Mesothelial cell of epicardium (in vitro differentiated cells): ENCODE data around the gene NUDT12. TPM values are rescaled to one million over a fixed set of nuclear protein-coding genes. Genes with fewer than 3 reads are reported as not detected.

Experiments
- DNase-seq, 2 experiments: peaks; one replicate each; pipeline ENCODE4 v3.0.0; 2021; ENCODE audit warnings: low spot score in 2 of 2; ENCODE audit not compliant: unreplicated experiment in 2 of 2
- H3K27ac Mint-ChIP-seq: 2 replicates; pipeline ENCODE4 v1.8.0; 2021; ENCODE audit warnings: mixed read lengths
- H3K27me3 Mint-ChIP-seq: 2 replicates; pipeline ENCODE4 v1.8.0; 2021; ENCODE audit warnings: low read depth, mixed read lengths
- H3K36me3 Mint-ChIP-seq: 2 replicates; pipeline ENCODE4 v1.8.0; 2021; ENCODE audit warnings: mixed read lengths
- H3K4me1 Mint-ChIP-seq: 2 replicates; pipeline ENCODE4 v1.8.0; 2021; ENCODE audit warnings: mixed read lengths
- H3K4me3 Mint-ChIP-seq: 2 replicates; pipeline ENCODE4 v1.8.0; 2021; ENCODE audit warnings: mild to moderate bottlenecking, moderate library complexity, mixed read lengths
- H3K9me3 Mint-ChIP-seq: 2 replicates; pipeline ENCODE4 v1.8.0; 2021; ENCODE audit warnings: mixed read lengths
- total RNA-seq: library from RNA; stranded (reverse); gene quantifications from 3 replicates; pipeline ENCODE4 v1.2.1, GENCODE V29; 2021
- TF ChIP-seq, protein P1 (sequence below): fragments of 200-600 bp; sonication (generic); IDR thresholded peaks from one replicate; pipeline ENCODE4 v1.5.0; 2021; ENCODE audit warnings: antibody characterized with exemption; ENCODE audit not compliant: unreplicated experiment

NUDT12 gene
- total RNA-seq, 1 donor from 2014 or later: 14.1 TPM

DNA sequence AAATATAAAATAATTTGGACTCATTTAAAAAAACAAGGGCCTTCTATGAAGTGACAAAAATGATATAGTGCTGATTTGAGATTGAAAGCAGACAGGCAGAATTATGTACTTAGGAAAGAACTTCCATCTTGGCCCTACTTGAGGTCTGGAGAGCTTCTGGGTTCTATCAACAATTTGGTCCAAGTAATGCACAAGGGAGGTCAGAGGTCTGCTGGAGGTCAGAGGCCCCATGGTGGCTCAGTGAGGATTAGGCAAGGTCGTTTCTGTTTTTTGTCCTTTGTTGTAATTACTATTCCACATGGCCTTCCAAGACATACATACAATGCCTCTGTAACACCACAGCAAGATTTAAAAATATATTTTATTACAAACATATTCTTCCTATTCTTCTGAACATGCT lies 37.2 kb downstream of the NUDT12 start:
- Mint-ChIP-seq H3K9me3 (no peaks in the 10 kb centered on the region), H3K4me3 (no peak overlapping the region), H3K27me3 (no peaks in the 10 kb centered on the region), H3K27ac (no peak overlapping the region), H3K4me1 (no peaks in the 10 kb centered on the region), H3K36me3 (no peaks in the 10 kb centered on the region)
- TF ChIP-seq, protein P1, sequence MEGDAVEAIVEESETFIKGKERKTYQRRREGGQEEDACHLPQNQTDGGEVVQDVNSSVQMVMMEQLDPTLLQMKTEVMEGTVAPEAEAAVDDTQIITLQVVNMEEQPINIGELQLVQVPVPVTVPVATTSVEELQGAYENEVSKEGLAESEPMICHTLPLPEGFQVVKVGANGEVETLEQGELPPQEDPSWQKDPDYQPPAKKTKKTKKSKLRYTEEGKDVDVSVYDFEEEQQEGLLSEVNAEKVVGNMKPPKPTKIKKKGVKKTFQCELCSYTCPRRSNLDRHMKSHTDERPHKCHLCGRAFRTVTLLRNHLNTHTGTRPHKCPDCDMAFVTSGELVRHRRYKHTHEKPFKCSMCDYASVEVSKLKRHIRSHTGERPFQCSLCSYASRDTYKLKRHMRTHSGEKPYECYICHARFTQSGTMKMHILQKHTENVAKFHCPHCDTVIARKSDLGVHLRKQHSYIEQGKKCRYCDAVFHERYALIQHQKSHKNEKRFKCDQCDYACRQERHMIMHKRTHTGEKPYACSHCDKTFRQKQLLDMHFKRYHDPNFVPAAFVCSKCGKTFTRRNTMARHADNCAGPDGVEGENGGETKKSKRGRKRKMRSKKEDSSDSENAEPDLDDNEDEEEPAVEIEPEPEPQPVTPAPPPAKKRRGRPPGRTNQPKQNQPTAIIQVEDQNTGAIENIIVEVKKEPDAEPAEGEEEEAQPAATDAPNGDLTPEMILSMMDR: no peak
- no peak for DNase-seq

DNA sequence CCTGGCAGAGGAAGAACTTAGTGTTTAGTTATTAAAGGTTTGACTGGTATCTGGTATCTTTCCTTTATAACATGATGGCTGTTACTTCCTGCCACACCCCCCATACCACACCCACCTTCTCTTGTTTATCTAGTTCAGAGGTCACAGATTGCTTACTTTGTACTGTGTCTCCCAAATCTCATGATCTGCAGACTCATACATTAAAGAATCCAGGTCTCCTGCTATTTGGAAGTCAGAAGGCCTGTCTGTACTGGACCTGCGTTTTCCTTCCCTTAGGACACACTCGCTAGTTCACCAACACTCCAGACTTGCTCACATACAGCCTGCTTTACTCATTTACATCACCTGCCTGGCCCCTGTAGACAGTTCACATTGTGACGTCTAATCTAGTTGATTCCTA lies 39.3 kb downstream of the NUDT12 start:
- H3K36me3 Mint-ChIP-seq: no peaks in the 10 kb centered on the region
- no peaks in the 10 kb centered on the region for H3K4me1 Mint-ChIP-seq
- H3K27me3 Mint-ChIP-seq: no peaks in the 10 kb centered on the region
- H3K27ac Mint-ChIP-seq: no peak overlapping the region
- no peak overlapping the region for H3K4me3 Mint-ChIP-seq
- DNase-seq: no peak
- TF ChIP-seq, protein P1: no peak
- no peaks in the 10 kb centered on the region for H3K9me3 Mint-ChIP-seq

DNA sequence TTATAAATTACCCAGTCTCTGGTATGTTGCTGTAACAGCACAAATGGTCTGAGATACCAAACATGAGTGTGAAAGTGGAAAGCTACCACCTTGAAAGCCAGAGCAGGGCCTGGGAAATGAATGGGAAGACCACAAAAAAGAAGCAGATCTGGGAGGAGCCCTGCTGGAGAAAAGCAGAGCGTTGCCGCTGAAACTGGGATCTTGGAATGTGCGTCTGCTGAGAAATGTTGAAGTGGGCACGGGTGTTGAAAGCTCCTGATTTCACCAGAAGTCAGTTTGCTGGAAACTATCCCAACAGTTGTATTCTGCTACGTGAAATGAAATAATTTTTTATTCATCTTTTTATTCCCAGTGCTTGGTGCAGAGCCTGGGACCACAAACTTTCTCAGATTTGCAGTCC lies 40.0 kb downstream of the NUDT12 start:
- H3K4me1 Mint-ChIP-seq: no peaks in the 10 kb centered on the region
- TF ChIP-seq, protein P1: no peak
- no peak overlapping the region for H3K27ac Mint-ChIP-seq
- no peaks in the 10 kb centered on the region for H3K9me3 Mint-ChIP-seq
- no peak overlapping the region for H3K4me3 Mint-ChIP-seq
- H3K36me3 Mint-ChIP-seq: no peaks in the 10 kb centered on the region
- no peak for DNase-seq
- no peaks in the 10 kb centered on the region for H3K27me3 Mint-ChIP-seq

DNA sequence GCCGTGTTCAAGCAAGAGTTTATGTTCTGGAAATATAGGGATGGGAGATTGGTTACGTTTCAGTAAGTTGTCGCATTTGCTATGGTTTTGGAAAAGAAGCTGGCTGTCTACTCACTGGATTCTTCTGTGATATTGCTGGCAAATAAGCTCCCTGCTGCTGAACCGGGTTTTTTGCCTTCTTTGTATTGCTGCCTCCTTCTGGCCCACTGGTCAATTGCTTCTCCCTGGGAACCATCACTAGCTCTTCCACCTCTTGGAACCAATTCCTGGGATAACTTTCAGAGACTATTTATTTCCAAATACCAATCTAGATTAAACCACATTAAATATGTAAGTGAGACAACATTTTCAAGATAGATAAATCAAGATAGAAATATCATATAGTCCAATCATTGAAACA lies 43.0 kb downstream of the NUDT12 start:
- TF ChIP-seq, protein P1: no peak
- H3K27ac Mint-ChIP-seq: no peak overlapping the region
- no peaks in the 10 kb centered on the region for H3K36me3 Mint-ChIP-seq
- DNase-seq: no peak
- no peak overlapping the region for H3K4me3 Mint-ChIP-seq
- H3K27me3 Mint-ChIP-seq: no peaks in the 10 kb centered on the region
- no peaks in the 10 kb centered on the region for H3K4me1 Mint-ChIP-seq
- H3K9me3 Mint-ChIP-seq: no peaks in the 10 kb centered on the region

DNA sequence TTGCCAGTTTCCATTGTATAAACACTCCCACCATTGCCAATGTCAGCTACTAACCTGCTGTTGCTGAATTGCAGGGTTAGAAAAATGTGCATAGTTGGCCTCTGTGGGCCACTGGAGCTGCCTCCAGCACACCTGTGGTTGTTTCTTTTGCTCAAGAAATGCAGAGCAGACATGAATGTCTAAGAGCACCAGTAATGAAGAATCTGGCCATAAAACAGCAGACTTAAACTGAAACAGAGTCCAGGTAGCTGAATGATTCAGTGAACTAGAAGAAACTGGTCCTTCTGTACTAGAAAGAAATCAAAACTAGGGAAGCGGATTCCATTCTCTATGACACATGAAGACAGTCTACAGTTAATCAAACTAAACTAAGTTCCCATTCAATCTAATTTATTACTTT lies 48.2 kb downstream of the NUDT12 start:
- no peaks in the 10 kb centered on the region for H3K36me3 Mint-ChIP-seq
- no peaks in the 10 kb centered on the region for H3K9me3 Mint-ChIP-seq
- H3K4me3 Mint-ChIP-seq: no peak overlapping the region
- no peak for DNase-seq
- H3K27me3 Mint-ChIP-seq: no peaks in the 10 kb centered on the region
- TF ChIP-seq, protein P1: no peak
- H3K4me1 Mint-ChIP-seq: peaks cover 13% of the 10 kb centered on the region
- H3K27ac Mint-ChIP-seq: no peak overlapping the region

DNA sequence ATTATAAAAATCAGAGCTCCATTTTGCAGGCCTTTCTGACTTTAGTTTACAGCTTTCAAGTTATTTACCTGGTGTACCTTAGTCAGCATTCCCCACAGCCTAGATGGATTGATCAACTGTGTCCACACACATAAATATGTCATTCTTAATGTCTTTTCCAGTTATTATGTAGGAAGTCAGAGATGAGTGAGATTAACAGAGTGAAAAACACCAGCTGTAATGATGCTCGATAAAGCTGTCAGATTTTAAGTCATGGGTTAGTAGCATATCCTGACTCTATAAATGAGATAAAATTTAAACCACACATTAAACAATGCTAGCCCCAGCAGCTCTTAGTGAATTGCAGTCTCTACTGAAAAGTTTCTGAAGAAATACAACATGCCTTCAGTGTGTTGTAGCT lies 48.9 kb downstream of the NUDT12 start:
- Mint-ChIP-seq H3K36me3 (no peaks in the 10 kb centered on the region), H3K27ac (no peak overlapping the region), H3K4me3 (no peak overlapping the region), H3K27me3 (no peaks in the 10 kb centered on the region), H3K4me1 (peaks cover 13% of the 10 kb centered on the region), H3K9me3 (no peaks in the 10 kb centered on the region)
- TF ChIP-seq, protein P1: no peak
- DNase-seq: no peak
